CD14-positive monocyte (primary cell): Measurements from ENCODE around the gene RNF44. TPM values are rescaled to one million over a fixed set of nuclear protein-coding genes. Genes with fewer than 3 reads are reported as not detected.

Experiments
- DNase-seq, 3 donors: peaks; one replicate each; pipeline ENCODE4 v3.0.0-alpha.2; 2011 to 2022
- H2AFZ ChIP-seq: 2 replicates; pipeline ENCODE4 v1.6.0; 2012; ENCODE audit warnings: mild to moderate bottlenecking, low read depth, low read length, inconsistent platforms; ENCODE audit not compliant: insufficient read depth, poor library complexity, severe bottlenecking
- H3K27ac ChIP-seq, 2 donors: 1 replicate in 1 of 2; 2 replicates in 1 of 2; pipeline ENCODE4 v1.5.1; 2012 to 2013; ENCODE audit warnings: low read length in 2 of 2, control low read depth in 1 of 2, inconsistent platforms in 1 of 2, low read depth in 1 of 2, mild to moderate bottlenecking in 1 of 2
- H3K27me3 ChIP-seq, 2 donors: one replicate each; pipeline versions ENCODE4 v1.6.0 to v1.6.1; 2011 to 2013; ENCODE audit warnings: low read length in 2 of 2; ENCODE audit not compliant: control insufficient read depth in 2 of 2, insufficient read depth in 2 of 2
- H3K36me3 ChIP-seq, 2 donors: replicated peaks in 1 of 2; 1 replicate in 1 of 2; 2 replicates in 1 of 2; pipeline versions ENCODE4 v1.5.1 to v1.6.1; 2012 to 2013; ENCODE audit warnings: low read length in 2 of 2, control low read depth in 1 of 2, inconsistent platforms in 1 of 2, mild to moderate bottlenecking in 1 of 2; ENCODE audit not compliant: insufficient read depth in 2 of 2, control insufficient read depth in 1 of 2
- H3K4me1 ChIP-seq, 2 donors: 1 replicate in 1 of 2; 2 replicates in 1 of 2; pipeline versions ENCODE4 v1.5.1 to v1.6.1; 2012 to 2013; ENCODE audit warnings: low read length in 2 of 2, control low read depth in 1 of 2, inconsistent platforms in 1 of 2, mild to moderate bottlenecking in 1 of 2, moderate library complexity in 1 of 2; ENCODE audit not compliant: insufficient read depth in 2 of 2, control insufficient read depth in 1 of 2
- H3K4me2 ChIP-seq: replicated peaks from 2 replicates; pipeline ENCODE3; 2012; ENCODE audit warnings: low read length, moderate library complexity, mild to moderate bottlenecking; ENCODE audit not compliant: poor library complexity, severe bottlenecking; ENCODE audit errors: extremely low read depth
- H3K4me3 ChIP-seq, 3 experiments: fragments of 200-600 bp in 1 of 3; sonication (generic) in 1 of 3; replicated peaks in 1 of 3; 1 replicate in 2 of 3; 2 replicates in 1 of 3; pipeline ENCODE4 v1.5.1; 2011 to 2013; ENCODE audit warnings: low read length in 3 of 3, mild to moderate bottlenecking in 3 of 3, control low read depth in 2 of 3, low read depth in 2 of 3, inconsistent platforms in 1 of 3, moderate library complexity in 1 of 3
- H3K79me2 ChIP-seq: 2 replicates; pipeline ENCODE4 v1.6.0; 2012; ENCODE audit warnings: mild to moderate bottlenecking, control low read depth, inconsistent platforms, low read length, moderate library complexity; ENCODE audit not compliant: insufficient read depth
- H3K9ac ChIP-seq: 2 replicates; pipeline ENCODE4 v1.6.0; 2017; ENCODE audit warnings: low read length, mild to moderate bottlenecking; ENCODE audit not compliant: insufficient read depth, poor library complexity, severe bottlenecking
- H3K9me3 ChIP-seq, 2 donors: replicated peaks in 1 of 2; 1 replicate in 1 of 2; 2 replicates in 1 of 2; pipeline versions ENCODE4 v1.5.1 to v1.6.1; 2012 to 2013; ENCODE audit warnings: low read length in 2 of 2, control low read depth in 1 of 2; ENCODE audit not compliant: control insufficient read depth in 1 of 2, insufficient read depth in 1 of 2
- H4K20me1 ChIP-seq: 2 replicates; pipeline ENCODE4 v1.6.0; 2012; ENCODE audit warnings: mild to moderate bottlenecking, low read length, control low read depth, moderate library complexity; ENCODE audit not compliant: insufficient read depth
- H3K27ac Mint-ChIP-seq, 7 donors: one replicate each; pipeline ENCODE4 v1.8.0; 2020; ENCODE audit warnings: mild to moderate bottlenecking in 7 of 7, mixed read lengths in 7 of 7, moderate library complexity in 6 of 7, inconsistent platforms in 2 of 7
- H3K27me3 Mint-ChIP-seq, 3 donors: one replicate each; pipeline ENCODE4 v1.8.0; 2021 to 2022; ENCODE audit warnings: low read depth in 3 of 3, mild to moderate bottlenecking in 3 of 3, mixed read lengths in 3 of 3, moderate library complexity in 3 of 3, inconsistent platforms in 1 of 3
- H3K36me3 Mint-ChIP-seq, 2 donors: one replicate each; pipeline ENCODE4 v1.8.0; 2020; ENCODE audit warnings: mixed read lengths in 2 of 2, inconsistent platforms in 1 of 2, mild to moderate bottlenecking in 1 of 2
- H3K4me1 Mint-ChIP-seq: one replicate; pipeline ENCODE4 v1.8.0; 2020; ENCODE audit warnings: mild to moderate bottlenecking, mixed read lengths
- H3K4me3 Mint-ChIP-seq, 2 donors: one replicate each; pipeline ENCODE4 v1.8.0; 2020; ENCODE audit warnings: mild to moderate bottlenecking in 2 of 2, mixed read lengths in 2 of 2, moderate library complexity in 1 of 2
- H3K9me3 Mint-ChIP-seq, 7 donors: one replicate each; pipeline ENCODE4 v1.8.0; 2020 to 2022; ENCODE audit warnings: mixed read lengths in 7 of 7, mild to moderate bottlenecking in 6 of 7, moderate library complexity in 6 of 7, inconsistent platforms in 2 of 7
- WGBS: methylation state at CpG from one replicate; pipeline ENCODE4 v1.1.5; 2013; ENCODE audit warnings: missing lambda C conversion rate; ENCODE audit not compliant: insufficient coverage; 5-methylcytosine and 5-hydroxymethylcytosine counted together
- intact Hi-C, 2 donors: fragments of 100-400 bp; cut with micrococcal nuclease; formaldehyde crosslinking; loops; one replicate each; pipeline versions ENCODE4 v1.15.0 to v1.15.1; 2023
- polyA plus RNA-seq, 3 donors: library from polyadenylated mRNA; depleted of rRNA in 1 of 3; unstranded in 2 of 3; stranded (reverse) in 1 of 3; fragments of 300-500 nt in 2 of 3; fragments of >200 nt in 1 of 3; fragmentation: Illumina TruSeq in 2 of 3; gene quantifications; 1 replicate in 2 of 3; 2 replicates in 1 of 3; pipeline ENCODE4 v1.2.3, GENCODE V29; 2012 to 2021
- TF ChIP-seq, protein P1 (sequence below): fragments of 200-600 bp; IDR thresholded peaks from one replicate; pipeline ENCODE4 v1.8.0; 2022; ENCODE audit warnings: antibody characterized with exemption, mild to moderate bottlenecking

The RNF44 gene
- polyA plus RNA-seq, 3 donors = 1.9 to 133 (median 3.1) TPM

DNA sequence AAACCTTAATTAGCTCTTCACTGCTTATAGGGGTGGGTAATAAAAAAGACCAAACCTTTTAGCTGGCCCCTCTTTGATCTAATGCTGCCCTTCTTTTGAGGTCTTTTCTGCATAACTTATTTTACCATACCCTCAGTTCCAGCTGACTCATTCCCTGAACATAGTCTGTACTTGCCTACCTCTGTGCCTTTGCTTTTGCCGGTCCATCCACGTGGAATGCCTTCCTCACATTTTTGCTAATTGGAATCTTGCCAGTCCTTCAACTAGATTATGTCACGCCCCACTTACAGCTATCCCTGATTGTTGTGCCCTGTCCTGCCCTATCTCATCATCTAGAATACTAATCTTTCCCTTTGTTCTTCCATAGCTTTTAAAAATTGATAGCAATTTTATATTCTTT is 44.8 kb downstream of the RNF44 start:
- peaks cover 9% of the 10 kb centered on the region for H3K4me1 Mint-ChIP-seq
- intact Hi-C loops = no loop called here
- WGBS = 100% methylated on average over 1 of the region's 3 CpGs
- H3K9me3 Mint-ChIP-seq = no peaks in the 10 kb centered on the region
- no peak overlapping the region for H2AFZ ChIP-seq
- H3K9me3 ChIP-seq = no peaks in the 10 kb centered on the region
- H3K4me1 ChIP-seq = no peaks in the 10 kb centered on the region
- H3K27me3 ChIP-seq = no peaks in the 10 kb centered on the region
- H3K4me3 ChIP-seq = no peak overlapping the region
- no peak overlapping the region for H3K4me2 ChIP-seq
- no peak for DNase-seq
- TF ChIP-seq, protein P1, sequence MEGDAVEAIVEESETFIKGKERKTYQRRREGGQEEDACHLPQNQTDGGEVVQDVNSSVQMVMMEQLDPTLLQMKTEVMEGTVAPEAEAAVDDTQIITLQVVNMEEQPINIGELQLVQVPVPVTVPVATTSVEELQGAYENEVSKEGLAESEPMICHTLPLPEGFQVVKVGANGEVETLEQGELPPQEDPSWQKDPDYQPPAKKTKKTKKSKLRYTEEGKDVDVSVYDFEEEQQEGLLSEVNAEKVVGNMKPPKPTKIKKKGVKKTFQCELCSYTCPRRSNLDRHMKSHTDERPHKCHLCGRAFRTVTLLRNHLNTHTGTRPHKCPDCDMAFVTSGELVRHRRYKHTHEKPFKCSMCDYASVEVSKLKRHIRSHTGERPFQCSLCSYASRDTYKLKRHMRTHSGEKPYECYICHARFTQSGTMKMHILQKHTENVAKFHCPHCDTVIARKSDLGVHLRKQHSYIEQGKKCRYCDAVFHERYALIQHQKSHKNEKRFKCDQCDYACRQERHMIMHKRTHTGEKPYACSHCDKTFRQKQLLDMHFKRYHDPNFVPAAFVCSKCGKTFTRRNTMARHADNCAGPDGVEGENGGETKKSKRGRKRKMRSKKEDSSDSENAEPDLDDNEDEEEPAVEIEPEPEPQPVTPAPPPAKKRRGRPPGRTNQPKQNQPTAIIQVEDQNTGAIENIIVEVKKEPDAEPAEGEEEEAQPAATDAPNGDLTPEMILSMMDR = no peak
- no peaks in the 10 kb centered on the region for H3K79me2 ChIP-seq
- H3K36me3 Mint-ChIP-seq = peaks cover 77 to 91% of the 10 kb centered on the region in 2 donors
- H3K27me3 Mint-ChIP-seq = no peaks in the 10 kb centered on the region
- no peak overlapping the region for H3K4me3 Mint-ChIP-seq
- H4K20me1 ChIP-seq = peaks cover 11% of the 10 kb centered on the region
- peaks cover 79 to 99% of the 10 kb centered on the region in 2 donors for H3K36me3 ChIP-seq
- no peak overlapping the region for H3K27ac ChIP-seq
- H3K9ac ChIP-seq = no peak overlapping the region
- peak overlapping the region in 2 of 7 donors; percentile 20 to 21 for H3K27ac Mint-ChIP-seq

DNA sequence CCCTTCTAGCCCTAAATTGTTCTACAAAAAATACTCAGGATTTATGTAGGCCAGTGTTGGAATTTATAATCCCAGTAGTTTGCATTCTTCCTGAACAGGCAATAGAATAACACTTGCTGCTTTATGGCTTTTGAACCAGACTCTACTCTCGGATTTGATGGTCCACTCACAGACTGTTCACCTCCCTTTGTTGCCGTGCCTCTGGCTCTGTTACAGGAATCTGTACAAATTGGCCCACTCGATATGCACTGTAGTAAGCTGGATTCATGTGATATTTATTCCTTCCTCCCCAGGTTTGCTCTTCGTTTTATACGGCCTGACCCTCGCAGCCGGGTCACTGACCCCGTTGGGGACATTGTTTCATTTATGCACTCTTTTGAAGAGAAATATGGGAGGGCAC is 45.3 kb downstream of the RNF44 start:
- Histone ChIP-seq H3K36me3 (peaks cover 74 to 99% of the 10 kb centered on the region in 2 donors), H3K9me3 (no peaks in the 10 kb centered on the region), H3K4me1 (no peaks in the 10 kb centered on the region), H3K27ac (no peak overlapping the region), H3K4me3 (no peak overlapping the region), H3K9ac (no peak overlapping the region), H3K27me3 (no peaks in the 10 kb centered on the region), H2AFZ (no peak overlapping the region), H4K20me1 (peaks cover 16% of the 10 kb centered on the region), H3K79me2 (no peaks in the 10 kb centered on the region), H3K4me2 (no peak overlapping the region)
- no peaks in the 10 kb centered on the region for H3K9me3 Mint-ChIP-seq
- peaks cover 9% of the 10 kb centered on the region for H3K4me1 Mint-ChIP-seq
- H3K27me3 Mint-ChIP-seq = no peaks in the 10 kb centered on the region
- H3K4me3 Mint-ChIP-seq = no peak overlapping the region
- no peak overlapping the region for H3K27ac Mint-ChIP-seq
- 90% methylated on average over 2 of the region's 8 CpGs for WGBS
- H3K36me3 Mint-ChIP-seq = peaks cover 77 to 90% of the 10 kb centered on the region in 2 donors
- intact Hi-C loops = no loop called here
- DNase-seq = no peak
- TF ChIP-seq, protein P1 = no peak
